OCI-LY7 (cell line): ENCODE results near the gene CYP8B1. TPM values are rescaled to one million over a fixed set of nuclear protein-coding genes. Genes with fewer than 3 reads are reported as not detected.

Experiments used
- BruUV-seq: library from RNA; stranded (reverse); fragments of 400-500 nt; replicated peaks from 2 replicates; lab custom pipeline; 2021; lab: Mats Ljungman, UMichigan
- CTCF ChIA-PET: fragments of 300-600 bp; sonication (Branson Sonifier 250); formaldehyde crosslinking; loops from one replicate; lab custom pipeline; 2022; ENCODE audit warnings: antibody characterized with exemption; ENCODE audit not compliant: unreplicated experiment; lab: Charles Lee
- POLR2A ChIA-PET: fragments of 300-600 bp; sonication (Branson Sonifier 250); formaldehyde crosslinking; loops from one replicate; lab custom pipeline; 2022; ENCODE audit warnings: antibody characterized with exemption; lab: Charles Lee
- DNase-seq: peaks from one replicate; pipeline ENCODE4 v3.0.0-alpha.2; 2015; ENCODE audit warnings: low spot score
- H2AFZ ChIP-seq: fragments of 200-600 bp; sonication (generic), shearing (Covaris generic); 2 replicates; pipeline ENCODE4 v1.6.1; 2014; ENCODE audit warnings: mild to moderate bottlenecking, antibody characterized with exemption, low read length, moderate library complexity
- H3K27ac ChIP-seq: fragments of 200-600 bp; sonication (generic); 2 replicates; pipeline ENCODE4 v1.5.1; 2014; ENCODE audit warnings: mixed run types, low read depth, mild to moderate bottlenecking, moderate library complexity, low read length, inconsistent platforms; ENCODE audit not compliant: poor library complexity, severe bottlenecking
- H3K36me3 ChIP-seq: fragments of 200-600 bp; sonication (generic); 2 replicates; pipeline ENCODE4 v1.6.1; 2014; ENCODE audit warnings: mild to moderate bottlenecking, antibody characterized with exemption, low read length, moderate library complexity, mixed read lengths; ENCODE audit not compliant: insufficient read depth
- H3K4me1 ChIP-seq: fragments of 200-600 bp; sonication (generic); 2 replicates; pipeline ENCODE4 v1.5.1; 2014; ENCODE audit warnings: mild to moderate bottlenecking, low read length; ENCODE audit not compliant: insufficient read depth, poor library complexity, severe bottlenecking
- H3K4me2 ChIP-seq: fragments of 200-600 bp; sonication (generic); 2 replicates; pipeline ENCODE4 v1.6.1; 2014; ENCODE audit warnings: mild to moderate bottlenecking, low read length
- H3K4me3 ChIP-seq: fragments of 200-600 bp; sonication (generic); 2 replicates; pipeline ENCODE4 v1.5.1; 2014; ENCODE audit warnings: mild to moderate bottlenecking, low read depth, low read length; ENCODE audit not compliant: poor library complexity, severe bottlenecking
- H3K79me2 ChIP-seq: fragments of 200-600 bp; sonication (generic); 2 replicates; pipeline ENCODE4 v1.6.1; 2016; ENCODE audit warnings: low read depth, mild to moderate bottlenecking, low read length, moderate library complexity, mixed read lengths; ENCODE audit not compliant: insufficient read depth
- H3K9me2 ChIP-seq: fragments of 200-600 bp; sonication (generic); 2 replicates; pipeline ENCODE4 v1.6.1; 2016; ENCODE audit warnings: mild to moderate bottlenecking, low read length, mixed read lengths; ENCODE audit not compliant: insufficient read depth
- H3K9me3 ChIP-seq: fragments of 200-600 bp; sonication (generic); 2 replicates; pipeline ENCODE4 v1.6.1; 2014; ENCODE audit warnings: mild to moderate bottlenecking, mixed run types, low read length, mixed read lengths
- H4K20me1 ChIP-seq: fragments of 200-600 bp; sonication (generic); 2 replicates; pipeline ENCODE4 v1.6.1; 2014; ENCODE audit warnings: mild to moderate bottlenecking, antibody characterized with exemption, low read length, moderate library complexity, mixed read lengths; ENCODE audit not compliant: insufficient read depth
- CTCF ChIP-seq: fragments of 200-600 bp; sonication (generic); conservative IDR thresholded peaks from 2 replicates; pipeline ENCODE4 v1.5.1; 2014; ENCODE audit warnings: mild to moderate bottlenecking, antibody characterized with exemption, low read length, moderate library complexity, mixed read lengths
- EZH2phosphoT487 ChIP-seq: fragments of 200-600 bp; sonication (generic); IDR thresholded peaks from 2 replicates; pipeline ENCODE4 v1.6.1; 2018; ENCODE audit warnings: low read depth, borderline replicate concordance, mild to moderate bottlenecking, mixed run types, antibody characterized with exemption, low read length, moderate library complexity, mixed read lengths
- intact Hi-C: fragments of 100-400 bp; cut with micrococcal nuclease; formaldehyde crosslinking; loops from one replicate; pipeline ENCODE4 v1.10.0; 2022; ENCODE audit not compliant: unreplicated experiment
- total RNA-seq, 2 experiments: library from RNA; depleted of rRNA in 1 of 2; stranded (reverse); fragments of >200 nt in 1 of 2; shearing (Covaris generic) in 1 of 2; gene quantifications; 2 replicates each; pipeline ENCODE4 v1.2.3, GENCODE V29; 2014 to 2022

Gene CYP8B1
- total RNA-seq, 2 experiments from 2014 or later = not detected

GRCh38 chr3:42850263-42850662 lies 25.4 kb downstream of the CYP8B1 start:
- POLR2A ChIA-PET = interaction anchor here (0.7 kb wide), 1 partner anchor 1879 kb away, joined by 3 read pairs; the partner anchor contains the start of gene ZNF501
- DNase-seq = no peak

GRCh38 chr3:42849017-42849416 lies 26.7 kb downstream of the CYP8B1 start:
- TF ChIP-seq EZH2phosphoT487 = no peak
- no peak for TF ChIP-seq CTCF
- Histone ChIP-seq H3K36me3 (no peaks in the 10 kb centered on the region), H3K27ac (no peak overlapping the region), H3K9me3 (no peaks in the 10 kb centered on the region), H3K4me1 (peaks cover 13% of the 10 kb centered on the region), H3K9me2 (no peaks in the 10 kb centered on the region), H3K4me3 (no peak overlapping the region), H3K4me2 (no peak overlapping the region), H4K20me1 (no peaks in the 10 kb centered on the region), H3K79me2 (no peaks in the 10 kb centered on the region), H2AFZ (no peak overlapping the region)
- CTCF ChIA-PET = no interaction called here
- BruUV-seq = no TSS peak
- intact Hi-C loops = no loop called here
- POLR2A ChIA-PET = no interaction called here
- no peak for DNase-seq

More at GRCh38 chr3:42850263-42850662, 25.4 kb downstream of the CYP8B1 start:
- CTCF ChIA-PET = no interaction called here
- BruUV-seq = no TSS peak
- H3K9me3 ChIP-seq = no peaks in the 10 kb centered on the region
- no peaks in the 10 kb centered on the region for H3K9me2 ChIP-seq
- H3K79me2 ChIP-seq = no peaks in the 10 kb centered on the region
- H3K36me3 ChIP-seq = no peaks in the 10 kb centered on the region
- H2AFZ ChIP-seq = no peak overlapping the region
- H4K20me1 ChIP-seq = no peaks in the 10 kb centered on the region
- intact Hi-C loops = no loop called here
- no peak overlapping the region for H3K4me3 ChIP-seq
- peaks cover 13% of the 10 kb centered on the region for H3K4me1 ChIP-seq
- no peak overlapping the region for H3K27ac ChIP-seq
- no peak overlapping the region for H3K4me2 ChIP-seq
- TF ChIP-seq CTCF (no peak), EZH2phosphoT487 (no peak)

DNA sequence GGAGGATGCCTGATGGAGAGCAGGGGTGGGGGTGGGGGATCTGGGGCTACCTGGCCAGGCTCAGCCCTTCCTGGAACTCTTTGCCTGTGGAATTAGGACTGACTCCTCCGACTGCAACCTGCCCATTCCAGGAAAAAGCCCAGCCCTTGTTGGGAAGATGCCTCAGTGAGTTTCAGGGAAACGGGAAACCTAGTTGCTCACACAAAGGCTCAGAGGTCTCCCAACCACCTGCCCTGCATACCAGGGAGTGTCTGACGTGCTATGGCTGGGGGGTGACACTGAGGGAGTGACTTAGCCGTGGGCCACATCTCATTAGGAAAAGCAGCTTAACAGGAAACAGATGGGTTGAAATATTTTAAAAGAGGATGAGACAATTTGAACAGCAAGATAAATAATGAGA lies 27.9 kb downstream of the CYP8B1 start:
- no peaks in the 10 kb centered on the region for H3K9me2 ChIP-seq
- no peaks in the 10 kb centered on the region for H4K20me1 ChIP-seq
- no peak for DNase-seq
- H3K9me3 ChIP-seq = no peaks in the 10 kb centered on the region
- ChIA-PET POLR2A (interaction anchor here (1.0 kb wide), 1 partner anchor 10 kb away, joined by 3 read pairs; no protein-coding TSS in a partner anchor), CTCF (no interaction called here)
- no peak overlapping the region for H2AFZ ChIP-seq
- TF ChIP-seq EZH2phosphoT487 (no peak), CTCF (no peak)
- intact Hi-C loops = no loop called here
- H3K27ac ChIP-seq = no peak overlapping the region
- H3K4me3 ChIP-seq = no peak overlapping the region
- H3K4me1 ChIP-seq = peaks cover 13% of the 10 kb centered on the region
- no peaks in the 10 kb centered on the region for H3K79me2 ChIP-seq
- no peaks in the 10 kb centered on the region for H3K36me3 ChIP-seq
- peak overlapping the region; percentile 32; the same call in 1 of the 2 replicates for H3K4me2 ChIP-seq
- no TSS peak for BruUV-seq
